MM.1S (cell line): ENCODE results near the gene C1QTNF7.

Experiments
- EZH2 ChIP-seq: fragments of 300-600 bp; sonication (generic); optimal IDR thresholded peaks from 2 replicates; pipeline ENCODE3; 2017; ENCODE audit warnings: low read depth, mild to moderate bottlenecking, antibody characterized with exemption, low read length, mixed read lengths
- EZH2phosphoT487 ChIP-seq: fragments of 300-600 bp; sonication (generic); IDR thresholded peaks from 2 replicates; pipeline ENCODE4 v1.6.1; 2018; ENCODE audit warnings: antibody characterized with exemption, low read length
- TF ChIP-seq, protein P1 (sequence below): fragments of 300-600 bp; sonication (generic); IDR thresholded peaks from 2 replicates; pipeline ENCODE4 v1.5.1; 2016; ENCODE audit warnings: antibody characterized with exemption, low read length, mixed read lengths

DNA sequence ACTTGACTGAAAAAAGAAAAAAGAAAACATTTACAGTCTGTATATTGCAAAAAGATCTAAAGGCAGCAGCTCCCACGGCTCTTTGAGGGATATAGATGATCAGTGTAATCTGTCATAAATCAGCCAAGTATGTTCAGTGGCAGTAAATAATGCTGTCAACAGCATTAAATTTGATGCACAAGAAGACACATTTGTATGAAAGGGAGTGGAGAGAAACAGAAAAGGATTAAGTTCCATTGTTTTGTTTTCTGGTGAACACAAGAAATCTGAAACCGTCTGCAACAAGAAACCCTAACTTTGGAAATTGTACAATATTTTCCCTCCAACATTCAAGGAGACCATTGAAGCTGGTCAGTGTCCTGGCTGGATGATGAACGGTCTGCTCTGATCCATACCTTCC is 27.6 kb upstream of the C1QTNF7 start:
- TF ChIP-seq, protein P1, sequence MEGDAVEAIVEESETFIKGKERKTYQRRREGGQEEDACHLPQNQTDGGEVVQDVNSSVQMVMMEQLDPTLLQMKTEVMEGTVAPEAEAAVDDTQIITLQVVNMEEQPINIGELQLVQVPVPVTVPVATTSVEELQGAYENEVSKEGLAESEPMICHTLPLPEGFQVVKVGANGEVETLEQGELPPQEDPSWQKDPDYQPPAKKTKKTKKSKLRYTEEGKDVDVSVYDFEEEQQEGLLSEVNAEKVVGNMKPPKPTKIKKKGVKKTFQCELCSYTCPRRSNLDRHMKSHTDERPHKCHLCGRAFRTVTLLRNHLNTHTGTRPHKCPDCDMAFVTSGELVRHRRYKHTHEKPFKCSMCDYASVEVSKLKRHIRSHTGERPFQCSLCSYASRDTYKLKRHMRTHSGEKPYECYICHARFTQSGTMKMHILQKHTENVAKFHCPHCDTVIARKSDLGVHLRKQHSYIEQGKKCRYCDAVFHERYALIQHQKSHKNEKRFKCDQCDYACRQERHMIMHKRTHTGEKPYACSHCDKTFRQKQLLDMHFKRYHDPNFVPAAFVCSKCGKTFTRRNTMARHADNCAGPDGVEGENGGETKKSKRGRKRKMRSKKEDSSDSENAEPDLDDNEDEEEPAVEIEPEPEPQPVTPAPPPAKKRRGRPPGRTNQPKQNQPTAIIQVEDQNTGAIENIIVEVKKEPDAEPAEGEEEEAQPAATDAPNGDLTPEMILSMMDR = no peak
- TF ChIP-seq EZH2phosphoT487 (no peak), EZH2 (no peak)
